ENCODE results near the gene IL17B. TPM values are rescaled to one million over a fixed set of nuclear protein-coding genes. Genes with fewer than 3 reads are reported as not detected.
"Not testable (repeated sequence)": the region's sequence is repeated elsewhere in the genome, so short reads cannot be mapped to it uniquely, and the experiment has no call there.

IL17B gene
- total RNA-seq, 1 donor = not detected

GRCh38 chr5:149399775-149400174 lies 20.7 kb upstream of the IL17B start:
- TF ChIP-seq, protein P1, sequence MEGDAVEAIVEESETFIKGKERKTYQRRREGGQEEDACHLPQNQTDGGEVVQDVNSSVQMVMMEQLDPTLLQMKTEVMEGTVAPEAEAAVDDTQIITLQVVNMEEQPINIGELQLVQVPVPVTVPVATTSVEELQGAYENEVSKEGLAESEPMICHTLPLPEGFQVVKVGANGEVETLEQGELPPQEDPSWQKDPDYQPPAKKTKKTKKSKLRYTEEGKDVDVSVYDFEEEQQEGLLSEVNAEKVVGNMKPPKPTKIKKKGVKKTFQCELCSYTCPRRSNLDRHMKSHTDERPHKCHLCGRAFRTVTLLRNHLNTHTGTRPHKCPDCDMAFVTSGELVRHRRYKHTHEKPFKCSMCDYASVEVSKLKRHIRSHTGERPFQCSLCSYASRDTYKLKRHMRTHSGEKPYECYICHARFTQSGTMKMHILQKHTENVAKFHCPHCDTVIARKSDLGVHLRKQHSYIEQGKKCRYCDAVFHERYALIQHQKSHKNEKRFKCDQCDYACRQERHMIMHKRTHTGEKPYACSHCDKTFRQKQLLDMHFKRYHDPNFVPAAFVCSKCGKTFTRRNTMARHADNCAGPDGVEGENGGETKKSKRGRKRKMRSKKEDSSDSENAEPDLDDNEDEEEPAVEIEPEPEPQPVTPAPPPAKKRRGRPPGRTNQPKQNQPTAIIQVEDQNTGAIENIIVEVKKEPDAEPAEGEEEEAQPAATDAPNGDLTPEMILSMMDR (IDR thresholded peaks at IDR 0.05; ENCODE audit: insufficient read depth, low read length) = no peak
- no peak for DNase-seq (ENCODE audit: low read depth)
- H3K4me3 ChIP-seq (ENCODE audit: low read depth, low read length) = no peak overlapping the region

- DNase-seq (ENCODE audit: low read depth); H3K4me3 ChIP-seq (ENCODE audit: low read depth, low read length): not testable (repeated sequence)
Observed at GRCh38 chr5:149398747-149399266, 19.7 kb upstream of the IL17B start.

GRCh38 chr5:149397530-149397929 lies 18.4 kb upstream of the IL17B start:
- no peak overlapping the region for H3K4me3 ChIP-seq (ENCODE audit: low read depth, low read length)
- peak; percentile 97 for DNase-seq (ENCODE audit: low read depth)
- TF ChIP-seq, protein P1 (IDR thresholded peaks at IDR 0.05; ENCODE audit: insufficient read depth, low read length) = no peak

- not testable (repeated sequence) for DNase-seq (ENCODE audit: low read depth); H3K4me3 ChIP-seq (ENCODE audit: low read depth, low read length)
Observed at GRCh38 chr5:149394996-149395395, 15.9 kb upstream of the IL17B start.

DNA sequence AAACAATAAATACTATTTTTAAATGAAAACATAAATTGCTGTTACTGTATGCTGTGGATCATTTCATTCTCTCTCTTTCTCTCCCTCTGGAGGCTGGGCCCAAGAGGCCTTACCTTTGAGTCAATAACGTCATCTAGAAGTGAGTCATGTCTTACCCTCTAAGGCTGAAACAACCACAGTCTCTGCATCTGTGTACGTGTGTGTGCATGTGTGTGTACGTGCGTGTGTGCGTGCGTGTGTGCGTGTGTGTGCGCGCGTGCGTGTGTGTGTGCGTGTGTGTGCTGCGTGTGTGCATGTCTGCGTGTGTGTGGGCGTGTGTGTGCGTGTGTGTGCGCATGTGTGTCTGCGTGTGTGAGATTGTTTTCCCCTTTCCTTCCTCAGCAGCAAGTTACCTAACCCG lies 13.6 kb upstream of the IL17B start:
- TF ChIP-seq, protein P1 (IDR thresholded peaks at IDR 0.05; ENCODE audit: insufficient read depth, low read length) = no peak
- DNase-seq (ENCODE audit: low read depth) = no peak
- no peak overlapping the region for H3K4me3 ChIP-seq (ENCODE audit: low read depth, low read length)

GRCh38 chr5:149391524-149391923 lies 12.4 kb upstream of the IL17B start:
- DNase-seq (ENCODE audit: low read depth) = no peak
- TF ChIP-seq, protein P1 (IDR thresholded peaks at IDR 0.05; ENCODE audit: insufficient read depth, low read length) = no peak

GRCh38 chr5:149391076-149391475 lies 12.0 kb upstream of the IL17B start:
- not testable (repeated sequence) for DNase-seq (ENCODE audit: low read depth); H3K4me3 ChIP-seq (ENCODE audit: low read depth, low read length)

More at GRCh38 chr5:149391524-149391923, 12.4 kb upstream of the IL17B start:
- H3K4me3 ChIP-seq (ENCODE audit: low read depth, low read length) = no peak overlapping the region

- TF ChIP-seq, protein P1 (IDR thresholded peaks at IDR 0.05; ENCODE audit: insufficient read depth, low read length) = no peak
- no peak for DNase-seq (ENCODE audit: low read depth)
- no peak overlapping the region for H3K4me3 ChIP-seq (ENCODE audit: low read depth, low read length)
Observed at GRCh38 chr5:149389552-149390495, 10.7 kb upstream of the IL17B start.

Data from fibroblast of the aortic adventitia (primary cell).